HG02981 (cell line): ENCODE data around the gene CES4A.

ENCODE experiments used
- ATAC-seq: cut with Tn5 transposase; IDR thresholded peaks from one replicate; pipeline ENCODE4 v1.9.1; 2021; ENCODE audit warnings: mild to moderate bottlenecking, moderate library complexity; ENCODE audit not compliant: unreplicated experiment

The CES4A gene

GRCh38 chr16:67017810-67018488 lies 29.6 kb downstream of the CES4A start:
- ATAC-seq, result peak; percentile 94

- no peak for ATAC-seq
These were observed 30.8 kb downstream of the CES4A start for GRCh38 chr16:67019171-67019570.

- no peak for ATAC-seq
These were observed 32.9 kb downstream of the CES4A start for GRCh38 chr16:67021321-67021720.

GRCh38 chr16:67022531-67023214 lies 34.3 kb downstream of the CES4A start:
- ATAC-seq, result no peak

- no peak for ATAC-seq
These were observed 35.3 kb downstream of the CES4A start for GRCh38 chr16:67023689-67024088.

GRCh38 chr16:67024384-67025209 lies 36.2 kb downstream of the CES4A start:
- no peak for ATAC-seq

GRCh38 chr16:67025210-67025550 lies 36.8 kb downstream of the CES4A start:
- no peak for ATAC-seq

DNA sequence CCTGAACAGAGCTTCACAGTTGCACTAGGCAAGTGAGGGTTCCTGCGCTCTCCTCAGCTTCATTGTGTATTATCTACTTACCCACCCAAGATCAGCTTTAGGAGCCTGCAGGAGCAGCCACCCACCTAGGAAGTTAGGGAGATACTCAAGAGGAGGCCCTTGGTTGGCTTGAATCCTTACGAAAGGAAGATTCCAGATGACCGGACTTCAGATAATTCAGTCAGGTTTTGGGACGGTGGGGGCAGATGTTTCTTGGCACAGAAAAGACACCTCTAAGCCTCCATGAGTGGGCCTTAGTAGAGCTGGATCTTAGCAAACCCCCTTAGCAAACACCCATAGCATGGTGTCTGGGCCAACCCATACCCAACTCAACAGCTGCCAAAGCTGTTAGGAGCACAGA lies 38.2 kb downstream of the CES4A start:
- ATAC-seq, result no peak

DNA sequence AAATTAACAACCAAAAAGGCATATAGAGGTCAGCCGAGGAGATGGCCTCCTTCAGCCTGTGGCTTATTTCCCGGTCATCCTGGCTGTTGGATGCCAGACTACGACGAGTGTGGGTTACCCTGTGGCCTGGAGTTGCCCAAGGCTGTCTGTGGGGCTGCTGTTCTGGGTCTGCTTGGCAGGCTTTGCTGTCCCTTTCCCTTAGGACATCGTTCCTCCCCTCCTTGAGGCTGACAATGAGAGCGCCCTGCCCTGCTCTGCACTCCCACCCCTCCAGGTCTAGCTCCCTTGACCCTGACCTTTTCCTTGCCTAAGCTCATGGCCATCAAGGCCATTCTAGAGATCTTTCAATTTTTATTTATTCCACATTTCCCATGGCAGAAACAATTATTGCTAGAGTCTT lies 38.7 kb downstream of the CES4A start:
- no peak for ATAC-seq

DNA sequence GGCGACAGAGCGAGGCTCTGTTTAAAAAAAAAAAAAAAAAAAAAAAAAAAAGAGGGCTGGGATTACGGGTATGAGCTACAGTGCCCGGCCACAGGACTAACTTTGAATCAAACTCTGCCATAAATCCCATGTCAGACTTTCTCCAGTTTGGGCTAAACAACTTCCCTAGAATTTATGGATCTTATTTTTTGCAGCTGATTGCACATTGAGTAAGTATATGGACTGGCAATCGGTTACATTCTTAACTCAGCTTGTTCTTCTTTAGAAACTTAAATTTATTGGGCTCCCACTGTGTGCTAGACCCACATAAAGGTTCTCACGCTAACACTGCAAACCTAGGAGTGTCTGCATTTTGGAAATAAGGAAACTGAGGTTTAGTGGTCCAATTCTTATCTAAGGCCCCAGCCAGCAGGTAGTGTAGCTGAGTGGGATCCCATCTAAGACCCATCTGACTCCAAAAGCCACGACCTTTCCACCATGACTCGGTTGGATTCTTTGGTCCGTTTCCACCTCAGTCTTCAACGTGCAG lies 39.8 kb downstream of the CES4A start:
- ATAC-seq, result no peak

DNA sequence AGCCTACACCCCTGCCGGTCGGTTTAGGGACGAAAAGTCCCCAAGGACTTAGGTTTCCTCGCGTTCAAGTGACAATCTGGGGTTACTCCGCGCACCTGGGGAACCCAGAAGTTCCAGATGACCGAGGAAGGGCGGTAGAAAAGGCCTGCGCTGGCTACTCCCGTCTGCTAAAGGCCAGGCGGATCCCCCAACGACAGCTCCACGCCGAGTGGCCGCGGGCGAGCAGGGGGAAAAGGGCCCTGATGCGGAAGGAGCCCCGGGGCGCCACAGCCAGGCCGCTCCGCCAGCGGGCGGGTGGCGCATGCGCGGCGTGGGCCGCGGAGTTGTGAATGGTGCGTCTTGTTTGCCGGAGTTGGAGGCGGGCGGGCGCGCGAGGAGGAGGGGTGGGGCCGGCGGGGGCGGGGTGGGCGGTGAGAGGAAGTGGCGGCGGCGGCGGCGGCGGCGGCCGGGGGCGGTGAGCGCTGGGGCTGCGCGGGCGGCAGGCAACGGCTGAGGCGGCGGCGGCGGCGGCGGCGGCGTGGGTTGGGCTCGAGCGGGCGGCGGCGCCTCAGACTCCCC lies 40.4 kb downstream of the CES4A start, which contains the start of gene CBFB:
CBFB (plus strand) TSS at position 454 of the 558 bp plus-strand sequence. CDS start 259 bp downstream, outside the sequence.
- ATAC-seq, result peak; percentile 77

DNA sequence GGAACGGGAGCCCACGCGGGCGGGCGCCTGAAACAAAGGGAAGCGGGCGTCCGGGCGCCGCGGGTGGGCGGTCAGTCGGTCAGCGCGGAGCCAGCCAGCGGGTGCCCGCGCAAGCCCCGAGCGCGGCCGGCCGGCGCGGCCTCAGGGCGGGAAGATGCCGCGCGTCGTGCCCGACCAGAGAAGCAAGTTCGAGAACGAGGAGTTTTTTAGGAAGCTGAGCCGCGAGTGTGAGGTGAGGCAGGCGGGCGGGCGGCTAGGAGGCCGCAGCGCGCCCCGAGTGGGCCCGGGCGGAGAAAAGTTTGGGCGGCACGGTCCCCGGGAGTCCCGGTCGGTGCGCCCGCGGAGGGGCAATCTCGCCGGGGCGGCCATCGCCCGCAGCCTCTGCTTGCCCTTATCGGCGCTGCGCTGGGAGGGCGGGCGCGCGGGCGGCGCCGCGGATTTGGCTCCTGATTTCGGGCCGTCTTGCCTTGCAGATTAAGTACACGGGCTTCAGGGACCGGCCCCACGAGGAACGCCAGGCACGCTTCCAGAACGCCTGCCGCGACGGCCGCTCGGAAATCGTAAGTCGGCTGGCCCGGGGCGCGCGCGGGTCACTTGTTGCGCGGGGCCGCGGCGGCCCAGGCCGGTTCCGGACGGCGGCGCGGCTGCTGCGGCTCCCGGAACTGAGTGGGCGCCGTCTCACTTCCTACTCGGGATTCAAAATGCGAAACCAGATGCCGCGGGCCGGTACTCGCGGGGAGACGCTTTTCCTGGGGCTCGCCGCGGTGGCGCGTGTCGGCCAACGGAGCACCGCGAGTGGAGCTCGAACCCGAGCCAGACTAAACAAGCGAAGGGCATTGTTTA lies 41.1 kb downstream of the CES4A start:
- ATAC-seq, result peak; percentile 37

GRCh38 chr16:67030221-67030962 lies 42.0 kb downstream of the CES4A start:
- ATAC-seq, result no peak

- ATAC-seq, result no peak
These were observed 46.1 kb downstream of the CES4A start for GRCh38 chr16:67034487-67034886.

DNA sequence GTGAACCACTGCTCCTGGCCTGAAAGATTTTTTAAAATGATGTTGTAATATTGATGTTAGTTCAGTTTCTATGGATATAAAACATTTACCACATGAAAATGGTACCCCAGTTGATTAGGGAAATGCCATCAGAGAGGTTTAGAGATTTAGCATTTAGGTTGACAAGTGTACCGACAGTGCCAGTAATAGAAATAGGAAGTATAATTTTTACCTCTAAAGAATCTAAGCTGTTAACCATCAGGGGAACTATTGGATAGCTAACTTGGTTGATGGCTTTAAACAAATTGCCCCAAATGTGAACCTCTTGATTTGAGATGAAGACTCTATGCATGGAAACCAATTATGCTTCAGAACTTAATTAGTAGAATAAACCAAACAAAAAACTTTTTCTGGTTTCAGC lies 47.0 kb downstream of the CES4A start:
- no peak for ATAC-seq

DNA sequence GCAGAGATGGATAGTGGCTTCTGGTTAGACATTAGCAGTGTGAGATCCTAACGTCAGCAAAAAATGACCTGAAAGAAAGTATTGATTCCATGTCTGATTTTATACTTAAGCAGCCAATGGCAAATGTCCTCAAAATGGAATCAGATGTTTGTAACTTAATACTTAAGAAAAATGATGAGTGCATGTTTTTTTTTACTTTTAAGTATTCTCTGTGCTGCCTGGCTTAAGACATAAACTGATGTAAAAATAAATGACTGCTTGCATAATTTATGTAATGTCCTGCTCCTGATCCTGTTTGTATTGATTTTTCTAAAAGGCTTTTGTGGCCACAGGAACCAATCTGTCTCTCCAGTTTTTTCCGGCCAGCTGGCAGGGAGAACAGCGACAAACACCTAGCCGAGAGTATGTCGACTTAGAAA lies 47.9 kb downstream of the CES4A start:
- ATAC-seq, result no peak

DNA sequence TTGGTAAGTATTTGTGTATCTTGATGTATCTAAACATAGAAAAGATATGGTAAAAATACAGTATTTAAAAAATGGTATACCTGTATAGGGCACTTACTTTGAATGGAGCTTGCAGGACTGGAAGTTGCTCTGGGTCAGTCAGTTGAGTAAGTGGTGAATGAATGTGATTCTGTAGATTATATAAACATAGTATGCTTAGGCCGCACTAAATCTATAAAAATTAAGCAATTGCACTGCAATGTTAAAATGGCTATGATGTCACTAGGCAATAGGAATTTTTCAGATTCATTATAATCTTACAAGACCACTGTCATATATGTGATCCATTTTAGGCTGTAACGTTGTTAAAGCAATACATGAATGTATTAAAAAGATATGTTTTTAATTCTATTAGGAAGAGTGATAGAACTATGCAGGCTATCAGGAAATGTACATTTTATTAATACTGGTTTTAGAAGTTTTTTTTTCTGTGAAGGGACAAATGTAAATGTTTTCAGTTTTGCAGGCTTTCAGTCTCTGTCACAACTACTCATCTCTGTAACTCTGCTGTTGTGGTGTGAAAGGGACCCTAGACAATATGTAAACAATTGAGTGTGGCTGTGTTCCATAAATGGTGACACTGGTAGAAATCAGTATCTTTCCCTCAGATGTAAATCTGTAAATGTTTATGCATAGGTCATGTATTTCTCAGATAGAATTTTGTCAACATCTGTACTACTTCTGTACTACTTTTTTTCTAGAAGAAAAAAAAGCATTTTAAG lies 51.1 kb downstream of the CES4A start:
- ATAC-seq, result no peak

DNA sequence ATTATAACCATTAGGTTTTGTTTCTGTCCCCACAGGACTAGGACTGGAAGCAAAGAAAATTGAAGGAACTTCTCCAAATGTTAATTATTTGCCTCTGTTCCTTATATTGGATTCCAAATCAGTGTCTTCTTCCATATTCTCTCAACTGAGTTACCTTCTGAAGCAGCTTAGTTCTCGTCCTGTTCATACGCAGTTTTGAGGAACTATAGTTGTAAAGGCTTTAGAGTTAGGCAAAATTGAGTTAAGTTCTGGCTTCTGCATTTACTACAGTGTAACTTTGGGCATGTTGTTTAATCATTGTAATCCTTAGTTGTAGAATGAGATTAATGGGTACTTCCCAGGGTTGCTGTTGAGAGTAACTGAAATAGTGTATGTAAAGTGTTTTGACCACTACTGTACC lies 51.8 kb downstream of the CES4A start:
- no peak for ATAC-seq

DNA sequence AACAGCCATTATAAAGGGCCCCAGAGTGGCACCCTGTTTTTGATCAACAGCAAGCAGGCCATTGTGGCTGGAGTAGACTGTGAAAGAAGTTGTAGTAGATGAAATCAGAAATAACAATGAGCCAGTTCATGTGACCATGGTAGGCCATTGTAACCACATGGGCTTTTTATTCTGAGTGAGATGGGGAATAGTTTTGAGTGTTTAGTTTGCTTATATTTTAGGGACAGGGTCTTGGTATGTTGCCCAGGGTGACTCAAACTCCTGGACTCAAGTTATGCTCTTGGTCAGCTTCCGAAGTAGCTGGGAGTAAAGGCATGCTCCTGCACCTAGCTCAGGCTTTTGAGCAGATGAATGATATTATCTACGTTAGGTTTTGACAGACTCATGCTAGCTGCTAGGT lies 52.5 kb downstream of the CES4A start:
- ATAC-seq, result no peak
